Neural cell (in vitro differentiated cells): ENCODE measurements around the gene CLCN3. TPM values are rescaled to one million over a fixed set of nuclear protein-coding genes. Genes with fewer than 3 reads are reported as not detected.

ENCODE experiments used
- H2AFZ ChIP-seq: fragments of 200-600, 300-800 bp; sonication (generic), shearing (Covaris generic); 2 replicates; pipeline ENCODE4 v1.6.0; 2014; ENCODE audit warnings: low read depth, mild to moderate bottlenecking, antibody characterized with exemption, low read length, moderate library complexity
- H3F3A ChIP-seq: fragments of 200-600 bp; shearing (Covaris generic); 2 replicates; pipeline ENCODE4 v1.6.1; 2016; ENCODE audit warnings: mild to moderate bottlenecking, moderate library complexity, mixed read lengths, antibody characterized with exemption, low read length; ENCODE audit not compliant: insufficient read depth, poor library complexity, severe bottlenecking
- H3K27ac ChIP-seq: fragments of 200-600, 300-800 bp; sonication (generic), shearing (Covaris generic); 2 replicates; pipeline ENCODE4 v1.5.1; 2014; ENCODE audit warnings: mild to moderate bottlenecking, low read length, moderate library complexity
- H3K27me3 ChIP-seq: fragments of 300-800, 200-600 bp; sonication (generic), shearing (Covaris generic); 2 replicates; pipeline ENCODE4 v1.6.0; 2014; ENCODE audit warnings: mild to moderate bottlenecking, low read depth, low read length, moderate library complexity; ENCODE audit not compliant: insufficient read depth
- H3K36me3 ChIP-seq: fragments of 300-800, 200-600 bp; sonication (generic), shearing (Covaris generic); 2 replicates; pipeline ENCODE4 v1.5.1; 2014; ENCODE audit warnings: mild to moderate bottlenecking, antibody characterized with exemption, low read length, moderate library complexity; ENCODE audit not compliant: insufficient read depth
- H3K4me2 ChIP-seq: fragments of 300-800, 200-600 bp; sonication (generic), shearing (Covaris generic); 2 replicates; pipeline ENCODE4 v1.6.0; 2014; ENCODE audit warnings: mild to moderate bottlenecking, low read length
- H3K4me3 ChIP-seq: fragments of 300-800, 200-600 bp; sonication (generic), shearing (Covaris generic); 2 replicates; pipeline ENCODE4 v1.5.1; 2014; ENCODE audit warnings: mild to moderate bottlenecking, low read length, moderate library complexity
- H3K79me2 ChIP-seq: fragments of 200-600 bp; shearing (Covaris generic); replicated peaks from 2 replicates; pipeline ENCODE4 v1.6.0; 2014; ENCODE audit warnings: mild to moderate bottlenecking, low read length, moderate library complexity; ENCODE audit not compliant: insufficient read depth
- H3K9ac ChIP-seq: fragments of 300-800, 200-600 bp; sonication (generic), shearing (Covaris generic); 2 replicates; pipeline ENCODE4 v1.6.1; 2016; ENCODE audit warnings: mild to moderate bottlenecking, low read length, mixed read lengths
- H3K9me2 ChIP-seq: fragments of 200-600 bp; shearing (Covaris generic); 2 replicates; pipeline ENCODE4 v1.6.1; 2016; ENCODE audit warnings: mild to moderate bottlenecking, low read length, mixed read lengths; ENCODE audit not compliant: insufficient read depth
- H3K9me3 ChIP-seq: fragments of 200-600, 300-800 bp; sonication (generic), shearing (Covaris generic); 2 replicates; pipeline ENCODE4 v1.6.1; 2016; ENCODE audit warnings: mild to moderate bottlenecking, mixed run types, low read length, moderate library complexity, mixed read lengths
- H4K20me1 ChIP-seq: fragments of 200-600 bp; shearing (Covaris generic); 2 replicates; pipeline ENCODE4 v1.6.1; 2016; ENCODE audit warnings: mild to moderate bottlenecking, mixed run types; ENCODE audit not compliant: insufficient read depth
- CTCF ChIP-seq: fragments of 450-650 bp; IDR thresholded peaks from 2 replicates; pipeline ENCODE4 v1.5.1; 2014; ENCODE audit warnings: antibody characterized with exemption, mild to moderate bottlenecking, moderate library complexity; ENCODE audit not compliant: poor library complexity, severe bottlenecking
- EP300 ChIP-seq: fragments of 450-650 bp; conservative IDR thresholded peaks from 2 replicates; pipeline ENCODE4 v1.6.1; 2014; ENCODE audit warnings: antibody characterized with exemption, mild to moderate bottlenecking, moderate library complexity; ENCODE audit not compliant: poor library complexity, severe bottlenecking
- EZH2 ChIP-seq: fragments of 200-600, 300-800 bp; shearing (Covaris generic), sonication (generic); IDR thresholded peaks from 2 replicates; pipeline ENCODE4 v1.6.1; 2014; ENCODE audit warnings: antibody characterized with exemption, low read length, borderline replicate concordance, mild to moderate bottlenecking; ENCODE audit not compliant: insufficient read depth, poor library complexity, severe bottlenecking
- MXI1 ChIP-seq: fragments of 450-650 bp; conservative IDR thresholded peaks from 2 replicates; pipeline ENCODE4 v1.6.1; 2014; ENCODE audit warnings: antibody characterized with exemption, mild to moderate bottlenecking; ENCODE audit not compliant: poor library complexity, severe bottlenecking
- POLR2AphosphoS5 ChIP-seq: IDR thresholded peaks from 2 replicates; pipeline ENCODE4 v1.6.1; 2012
- RAD21 ChIP-seq: fragments of 450-650 bp; conservative IDR thresholded peaks from 2 replicates; pipeline ENCODE4 v1.6.1; 2014; ENCODE audit warnings: antibody characterized with exemption, mild to moderate bottlenecking, moderate library complexity
- REST ChIP-seq: IDR thresholded peaks from 2 replicates; pipeline ENCODE4 v1.6.1; 2012; ENCODE audit warnings: borderline replicate concordance
- SMC3 ChIP-seq: fragments of 450-650 bp; conservative IDR thresholded peaks from 2 replicates; pipeline ENCODE4 v1.6.1; 2014; ENCODE audit warnings: antibody characterized with exemption, mild to moderate bottlenecking, moderate library complexity; ENCODE audit not compliant: poor library complexity
- TAF1 ChIP-seq: IDR thresholded peaks from 2 replicates; pipeline ENCODE4 v1.6.1; 2012; ENCODE audit warnings: low read depth
- polyA plus RNA-seq: library from polyadenylated mRNA; depleted of rRNA; stranded (reverse); fragments of >200 nt; gene quantifications from 2 replicates; pipeline ENCODE4 v1.2.3, GENCODE V29; 2014

CLCN3 gene
- polyA plus RNA-seq, 1 donor from 2014 or later: 68.3 TPM

GRCh38 chr4:169690787-169691186 lies 70.4 kb downstream of the CLCN3 start:
- no peak overlapping the region for H3K4me2 ChIP-seq
- no peaks in the 10 kb centered on the region for H4K20me1 ChIP-seq
- no peaks in the 10 kb centered on the region for H3K27me3 ChIP-seq
- no peak overlapping the region for H3K4me3 ChIP-seq
- no peak overlapping the region for H3K27ac ChIP-seq
- H3K9me3 ChIP-seq: no peaks in the 10 kb centered on the region
- peaks cover 19% of the 10 kb centered on the region for H3K36me3 ChIP-seq
- H3K9me2 ChIP-seq: no peaks in the 10 kb centered on the region
- H3K79me2 ChIP-seq: no peaks in the 10 kb centered on the region
- no peaks in the 10 kb centered on the region for H3F3A ChIP-seq
- H2AFZ ChIP-seq: no peak overlapping the region
- no peak for TF ChIP-seq SMC3
- TF ChIP-seq CTCF: no peak
- TF ChIP-seq EZH2: no peak
- no peak for TF ChIP-seq TAF1
- TF ChIP-seq POLR2AphosphoS5: no peak
- no peak for TF ChIP-seq MXI1
- no peak for TF ChIP-seq EP300
- TF ChIP-seq REST: no peak
- no peak for TF ChIP-seq RAD21
- no peak overlapping the region for H3K9ac ChIP-seq

GRCh38 chr4:169698331-169698730 lies 78.0 kb downstream of the CLCN3 start:
- no peaks in the 10 kb centered on the region for H3K9me2 ChIP-seq
- no peak overlapping the region for H3K4me3 ChIP-seq
- no peak overlapping the region for H3K4me2 ChIP-seq
- no peak overlapping the region for H3K9ac ChIP-seq
- no peak overlapping the region for H2AFZ ChIP-seq
- H3K27ac ChIP-seq: no peak overlapping the region
- H3K79me2 ChIP-seq: no peaks in the 10 kb centered on the region
- TF ChIP-seq REST: no peak
- TF ChIP-seq EP300: no peak
- TF ChIP-seq SMC3: no peak
- no peak for TF ChIP-seq RAD21
- TF ChIP-seq TAF1: no peak
- TF ChIP-seq POLR2AphosphoS5: no peak
- TF ChIP-seq CTCF: no peak
- no peak for TF ChIP-seq MXI1
- TF ChIP-seq EZH2: no peak
- H3K27me3 ChIP-seq: no peaks in the 10 kb centered on the region
- peaks cover 6% of the 10 kb centered on the region for H3K9me3 ChIP-seq
- H3K36me3 ChIP-seq: peaks cover 26% of the 10 kb centered on the region
- no peaks in the 10 kb centered on the region for H4K20me1 ChIP-seq
- H3F3A ChIP-seq: no peaks in the 10 kb centered on the region
